Activated T-helper 9 cell treated with anti-CD3 and anti-CD28 coated beads, Interleukin-2, amount 50 U/mL, for 16 hours (primary cell): ENCODE results near the gene SLC16A10.
"Not testable (repeated sequence)": the region's sequence is repeated elsewhere in the genome, so short reads cannot be mapped to it uniquely, and the experiment has no call there.

Source experiments
- DNase-seq: peaks from one replicate; pipeline ENCODE4 v3.0.0-alpha.2; 2020; ENCODE audit warnings: low read depth

Gene SLC16A10

GRCh38 chr6:111185954-111186353, 98.7 kb downstream of the SLC16A10 start:
- DNase-seq, result no peak

- no peak for DNase-seq
Measured at GRCh38 chr6:111187874-111188273, 100.6 kb downstream of the SLC16A10 start.

- DNase-seq, result not testable (repeated sequence)
Measured at GRCh38 chr6:111189666-111190210, 102.4 kb downstream of the SLC16A10 start.

- DNase-seq, result no peak
Measured at GRCh38 chr6:111190637-111191036, 103.3 kb downstream of the SLC16A10 start.

- DNase-seq, result not testable (repeated sequence)
Measured at GRCh38 chr6:111191136-111191535, 103.8 kb downstream of the SLC16A10 start.

- DNase-seq, result no peak
Measured at GRCh38 chr6:111192911-111193555, 105.7 kb downstream of the SLC16A10 start.

GRCh38 chr6:111195656-111196055, 108.4 kb downstream of the SLC16A10 start:
- DNase-seq, result no peak

GRCh38 chr6:111198841-111199240, 111.5 kb downstream of the SLC16A10 start:
- no peak for DNase-seq

GRCh38 chr6:111199935-111200334, 112.6 kb downstream of the SLC16A10 start:
- DNase-seq, result no peak

GRCh38 chr6:111200350-111201243, 113.3 kb downstream of the SLC16A10 start:
- no peak for DNase-seq

GRCh38 chr6:111201244-111201554, 113.9 kb downstream of the SLC16A10 start:
- DNase-seq, result no peak

GRCh38 chr6:111201764-111202163, 114.5 kb downstream of the SLC16A10 start:
- no peak for DNase-seq

- not testable (repeated sequence) for DNase-seq
Measured at GRCh38 chr6:111203539-111203938, 116.2 kb downstream of the SLC16A10 start.

- no peak for DNase-seq
Measured at GRCh38 chr6:111204305-111204704, 117.0 kb downstream of the SLC16A10 start.

- DNase-seq, result no peak
Measured at GRCh38 chr6:111204881-111205280, 117.6 kb downstream of the SLC16A10 start.

- no peak for DNase-seq
Measured at GRCh38 chr6:111205502-111205901, 118.2 kb downstream of the SLC16A10 start.

GRCh38 chr6:111207141-111207858, 120.0 kb downstream of the SLC16A10 start:
- DNase-seq, result no peak

- no peak for DNase-seq
Measured at GRCh38 chr6:111208933-111209332, 121.6 kb downstream of the SLC16A10 start.

- DNase-seq, result no peak
Measured at GRCh38 chr6:111210194-111210728, 123.0 kb downstream of the SLC16A10 start.

GRCh38 chr6:111211411-111212030, 124.2 kb downstream of the SLC16A10 start:
- no peak for DNase-seq

GRCh38 chr6:111212625-111213024, 125.3 kb downstream of the SLC16A10 start:
- DNase-seq, result no peak

GRCh38 chr6:111215131-111215530, 127.8 kb downstream of the SLC16A10 start:
- no peak for DNase-seq
